ENCODE measurements around the gene ADAMTS2. TPM values are rescaled to one million over a fixed set of nuclear protein-coding genes. Genes with fewer than 3 reads are reported as not detected.

ADAMTS2 gene
- total RNA-seq, 3 donors from 2014 or later (not counting 1 experiment from before 2014, with no cell fraction given) = 0.28 TPM; not detected in 2

DNA sequence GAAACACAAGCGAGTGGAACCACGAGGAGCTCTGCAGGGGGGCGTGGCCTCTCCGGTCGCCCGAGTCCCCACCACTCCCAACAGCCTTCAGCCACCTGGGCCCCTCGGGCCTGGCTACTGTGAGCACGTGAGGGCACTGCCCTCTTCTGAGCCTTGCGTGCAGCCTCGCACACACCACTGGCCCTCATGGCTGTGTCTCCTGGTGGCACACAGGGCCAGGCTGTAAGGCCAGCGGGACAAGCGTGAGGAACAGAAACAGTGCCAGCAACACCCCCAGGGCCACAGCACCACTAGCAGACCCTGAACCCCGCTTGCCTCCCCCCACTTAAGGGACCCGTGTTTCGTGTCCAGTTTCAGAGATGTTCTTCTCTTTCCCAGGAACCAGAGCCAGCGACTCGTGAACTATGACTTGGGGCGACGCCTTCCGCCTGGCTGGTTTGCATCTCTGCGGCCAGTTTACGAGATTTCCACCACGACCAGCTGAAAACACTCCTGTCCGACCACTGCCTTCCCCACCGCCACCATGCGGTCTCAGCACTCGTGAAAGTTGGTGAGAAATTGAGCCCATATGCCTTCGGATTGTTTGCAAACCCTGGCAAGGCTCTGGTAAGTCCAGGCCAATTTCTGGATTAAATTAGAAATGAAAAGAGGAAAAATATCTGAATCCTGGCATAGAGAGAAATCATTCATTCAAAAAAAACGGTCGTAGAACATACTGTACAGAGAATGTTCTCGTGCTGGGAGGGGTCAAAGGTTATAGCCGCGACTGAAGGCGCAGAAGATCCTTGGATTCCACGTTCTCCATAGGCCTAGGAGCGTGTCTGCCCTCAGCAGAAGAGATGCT lies 149.5 kb downstream of the ADAMTS2 start:
- WGBS (ENCODE audit: insufficient coverage) = 92% methylated on average over 36 of the region's 36 CpGs
- H3K27me3 Mint-ChIP-seq (ENCODE audit: low read depth in 2 of 2) = no peaks in the 10 kb centered on the region
- H3K36me3 ChIP-seq (ENCODE audit: control insufficient read depth, insufficient read depth, low read length) = no peaks in the 10 kb centered on the region
- H3K4me3 Mint-ChIP-seq = no peak overlapping the region
- H3K27ac Mint-ChIP-seq = no peak overlapping the region
- no peaks in the 10 kb centered on the region for H3K4me1 Mint-ChIP-seq
- no peaks in the 10 kb centered on the region for H3K27me3 ChIP-seq (ENCODE audit: control insufficient read depth, insufficient read depth, low read length)
- TF ChIP-seq CTCF (IDR thresholded peaks at IDR 0.05) = no peak
- DNase-seq (no peak), ATAC-seq (no peak)
- intact Hi-C loops (cut with micrococcal nuclease) = no loop called here
- no peaks in the 10 kb centered on the region for H3K4me1 ChIP-seq (ENCODE audit: control insufficient read depth, insufficient read depth, low read length)
- no peak overlapping the region for H3K27ac ChIP-seq (ENCODE audit: low read length)
- no peaks in the 10 kb centered on the region for H3K9me3 ChIP-seq (ENCODE audit: control insufficient read depth, insufficient read depth, low read length)
- H3K36me3 Mint-ChIP-seq = no peaks in the 10 kb centered on the region
- no peaks in the 10 kb centered on the region for H3K9me3 Mint-ChIP-seq
- no peak overlapping the region for H3K4me3 ChIP-seq (ENCODE audit: low read length)

GRCh38 chr5:179194941-179195381 lies 150.3 kb downstream of the ADAMTS2 start:
- Histone ChIP-seq H3K36me3 (ENCODE audit: control insufficient read depth, insufficient read depth, low read length) (no peaks in the 10 kb centered on the region), H3K4me1 (ENCODE audit: control insufficient read depth, insufficient read depth, low read length) (no peaks in the 10 kb centered on the region), H3K4me3 (ENCODE audit: low read length) (no peak overlapping the region), H3K27ac (ENCODE audit: low read length) (no peak overlapping the region), H3K9me3 (ENCODE audit: control insufficient read depth, insufficient read depth, low read length) (no peaks in the 10 kb centered on the region), H3K27me3 (ENCODE audit: control insufficient read depth, insufficient read depth, low read length) (no peaks in the 10 kb centered on the region)
- WGBS (ENCODE audit: insufficient coverage) = 92% methylated on average over 19 of the region's 19 CpGs
- intact Hi-C loops (cut with micrococcal nuclease) = no loop called here
- H3K36me3 Mint-ChIP-seq = no peaks in the 10 kb centered on the region
- DNase-seq (no peak), ATAC-seq (no peak)
- no peak overlapping the region for H3K27ac Mint-ChIP-seq
- no peak overlapping the region for H3K4me3 Mint-ChIP-seq
- no peaks in the 10 kb centered on the region for H3K4me1 Mint-ChIP-seq
- H3K27me3 Mint-ChIP-seq (ENCODE audit: low read depth in 2 of 2) = no peaks in the 10 kb centered on the region
- no peak for TF ChIP-seq CTCF (IDR thresholded peaks at IDR 0.05)
- no peaks in the 10 kb centered on the region for H3K9me3 Mint-ChIP-seq

GRCh38 chr5:179194201-179194910 lies 150.9 kb downstream of the ADAMTS2 start:
- Mint-ChIP-seq H3K9me3 (no peaks in the 10 kb centered on the region), H3K27me3 (ENCODE audit: low read depth in 2 of 2) (no peaks in the 10 kb centered on the region), H3K27ac (no peak overlapping the region), H3K36me3 (no peaks in the 10 kb centered on the region), H3K4me1 (no peaks in the 10 kb centered on the region), H3K4me3 (no peak overlapping the region)
- Histone ChIP-seq H3K4me1 (ENCODE audit: control insufficient read depth, insufficient read depth, low read length) (no peaks in the 10 kb centered on the region), H3K4me3 (ENCODE audit: low read length) (no peak overlapping the region), H3K36me3 (ENCODE audit: control insufficient read depth, insufficient read depth, low read length) (no peaks in the 10 kb centered on the region), H3K27me3 (ENCODE audit: control insufficient read depth, insufficient read depth, low read length) (no peaks in the 10 kb centered on the region), H3K27ac (ENCODE audit: low read length) (no peak overlapping the region), H3K9me3 (ENCODE audit: control insufficient read depth, insufficient read depth, low read length) (no peaks in the 10 kb centered on the region)
- 81% methylated on average over 15 of the region's 15 CpGs for whole genome bisulfite sequencing (ENCODE audit: insufficient coverage)
- intact Hi-C loops (cut with micrococcal nuclease) = no loop called here
- DNase-seq = no peak
- no peak for TF ChIP-seq CTCF (IDR thresholded peaks at IDR 0.05)
- ATAC-seq = no peak

Measured in natural killer cell (primary cell).